DMS79 treated with DMSO at 0.1 percent for 48 hours (cell line): ENCODE results near the gene ABHD17C.
A peak's percentile ranks its signal among the peaks of the same experiment; 100 is the strongest.

Experiments used
- DNase-seq: peaks from one replicate; lab custom pipeline; 2025; lab: John Stamatoyannopoulos, UW

Gene ABHD17C

DNA sequence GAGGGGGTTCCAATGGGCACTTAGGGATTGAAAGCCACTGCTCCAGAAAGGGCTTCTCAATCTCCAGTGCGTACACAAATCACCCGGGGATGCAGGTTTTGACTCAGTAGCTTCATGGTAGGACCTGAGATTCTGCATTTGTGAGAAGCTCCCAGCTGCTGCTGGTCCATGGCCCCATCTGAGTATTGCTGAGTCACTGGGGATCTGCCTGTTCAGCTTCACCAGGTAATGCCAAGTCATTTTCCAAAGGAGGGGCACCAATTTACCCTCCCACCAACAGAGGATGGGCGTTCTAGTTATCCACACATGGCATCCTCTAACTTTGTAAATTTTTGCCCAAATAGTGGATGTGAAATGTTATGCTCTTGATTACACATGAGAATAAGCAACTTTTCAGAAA lies 71.2 kb downstream of the ABHD17C start:
- no peak for DNase-seq

DNA sequence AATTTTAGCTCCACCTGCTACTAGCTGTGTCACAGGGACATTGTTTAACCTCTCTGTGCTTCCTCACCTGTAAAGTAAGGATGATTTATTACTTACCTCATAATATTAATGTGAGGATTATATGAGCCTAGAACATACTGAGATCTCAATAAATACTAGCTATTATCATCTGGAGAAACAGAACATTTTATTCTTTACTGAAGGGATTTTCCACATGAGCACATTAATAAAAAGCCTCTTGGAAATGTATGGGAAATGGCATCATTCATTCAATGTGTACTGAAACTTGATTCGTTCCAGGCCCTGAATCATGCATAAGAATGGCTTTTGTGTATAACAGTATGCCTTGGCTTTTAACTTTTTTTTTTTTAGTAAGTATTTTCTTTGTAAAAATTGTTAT lies 73.0 kb downstream of the ABHD17C start:
- no peak for DNase-seq

DNA sequence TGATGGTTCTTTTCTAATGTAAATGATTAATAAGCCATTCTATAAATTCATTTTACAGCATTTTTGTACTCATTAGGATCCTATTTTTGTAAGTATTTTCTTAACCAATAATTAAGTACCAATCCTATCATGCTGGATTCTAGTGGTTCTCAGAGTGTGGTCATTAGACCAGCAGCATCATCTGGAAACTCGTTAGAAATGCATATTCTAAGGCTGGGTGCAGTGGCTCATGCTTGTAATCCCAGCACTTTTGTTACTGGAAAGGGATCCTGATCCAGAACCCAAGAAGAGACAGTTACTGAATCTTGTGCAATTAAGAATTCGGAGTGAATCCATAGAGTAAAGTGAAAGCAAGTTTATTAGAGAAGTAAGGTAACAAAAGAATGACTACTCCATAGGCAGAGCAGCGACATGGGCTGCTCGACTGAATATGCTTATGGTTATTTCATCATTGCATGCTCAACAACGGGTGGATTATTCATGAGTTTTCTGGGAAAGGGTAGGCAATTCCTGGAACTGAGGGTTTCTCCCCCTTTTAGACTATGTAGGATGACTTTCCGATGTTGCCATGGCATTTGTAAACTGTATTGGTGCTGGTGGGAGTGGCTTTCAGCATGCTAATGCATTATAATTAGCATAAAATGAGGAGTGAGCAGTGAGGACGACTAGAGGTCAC lies 74.2 kb downstream of the ABHD17C start:
- DNase-seq: no peak

DNA sequence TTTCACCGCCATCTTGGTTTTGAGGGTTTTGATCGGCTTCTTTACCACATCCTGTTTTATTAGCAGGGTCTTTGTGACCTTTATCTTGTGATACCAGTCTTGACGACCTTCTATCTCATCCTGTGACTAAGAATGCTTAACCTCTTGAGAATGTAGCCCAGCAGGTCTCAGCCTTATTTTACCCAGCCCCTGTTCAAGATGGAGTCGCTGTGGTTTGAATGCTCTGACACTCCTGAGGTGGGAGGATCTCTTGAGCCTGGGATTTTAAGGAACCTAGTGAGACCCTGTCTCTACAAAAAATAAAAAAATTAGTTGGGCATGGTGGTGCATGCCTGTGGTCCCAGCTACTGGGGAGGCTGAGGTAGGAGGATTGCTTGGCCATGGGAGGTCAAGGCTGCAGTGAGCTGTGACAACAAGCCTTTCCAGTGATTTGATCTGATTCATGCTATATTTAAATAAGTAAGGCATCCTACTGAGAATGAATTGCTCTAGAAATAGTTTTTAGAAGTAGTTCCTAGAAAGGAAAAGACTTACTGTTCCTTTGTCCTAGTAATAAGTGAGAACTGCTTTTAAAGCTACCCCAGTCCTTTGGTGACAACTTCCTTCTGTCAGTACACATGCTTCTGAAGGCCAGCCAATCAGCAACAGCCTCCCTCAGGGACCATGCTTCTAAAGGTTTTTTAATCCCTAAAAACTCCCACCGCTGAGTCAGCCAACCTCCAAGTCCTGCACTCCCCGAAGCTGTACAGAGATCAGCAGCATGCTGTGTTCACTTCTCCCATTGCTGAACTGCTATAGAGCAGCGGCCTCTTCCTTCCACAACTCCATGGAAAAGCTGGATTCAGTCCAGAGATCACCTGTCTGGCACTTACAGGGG lies 75.0 kb downstream of the ABHD17C start:
- DNase-seq: no peak

DNA sequence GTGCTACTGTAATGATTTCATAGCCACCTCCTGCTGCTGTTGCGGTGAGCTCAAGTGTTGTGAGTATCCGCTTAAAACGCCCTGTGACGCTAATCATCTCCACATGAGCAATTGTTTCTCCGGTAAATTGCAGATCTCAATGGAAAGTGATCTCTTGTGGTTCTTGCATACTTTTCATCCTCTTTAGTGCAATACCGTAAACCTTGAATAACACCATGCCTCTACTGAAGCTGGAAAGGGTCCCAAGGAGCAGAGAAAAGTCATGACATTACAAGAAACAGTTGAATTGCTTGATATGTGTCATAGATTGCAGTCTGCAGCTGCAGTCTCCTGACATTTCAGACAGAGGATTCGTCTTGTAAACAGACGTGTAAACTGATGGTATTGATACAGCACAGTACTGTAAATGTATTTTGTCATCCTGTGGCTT lies 78.0 kb downstream of the ABHD17C start:
- peak; percentile 49 for DNase-seq

DNA sequence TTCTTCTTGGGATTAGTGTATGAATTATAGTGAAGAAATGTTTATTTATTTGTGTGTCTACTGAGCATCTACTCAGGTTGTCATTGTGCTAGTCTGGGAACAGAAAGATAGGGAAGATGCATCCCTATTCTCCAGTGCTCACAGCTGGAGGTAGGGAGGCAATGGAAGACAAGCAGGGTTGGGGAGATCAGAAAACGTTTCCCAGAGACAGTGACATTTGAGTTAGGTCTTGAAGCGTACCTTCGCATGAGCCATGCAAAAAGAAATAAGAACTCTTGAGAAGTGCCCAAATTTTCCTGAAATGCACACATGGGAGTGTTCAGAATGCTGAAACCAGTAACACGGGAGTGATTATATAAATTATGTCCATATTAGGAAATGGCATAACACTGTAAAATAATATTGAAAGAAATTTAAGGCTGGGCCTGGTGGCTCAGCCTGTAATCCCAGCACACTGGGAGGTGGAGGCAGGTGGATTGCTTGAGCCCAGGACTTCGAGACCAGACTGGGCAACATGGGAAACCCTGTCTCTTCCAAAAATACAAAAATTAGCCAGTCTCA lies 78.8 kb downstream of the ABHD17C start:
- DNase-seq: no peak

DNA sequence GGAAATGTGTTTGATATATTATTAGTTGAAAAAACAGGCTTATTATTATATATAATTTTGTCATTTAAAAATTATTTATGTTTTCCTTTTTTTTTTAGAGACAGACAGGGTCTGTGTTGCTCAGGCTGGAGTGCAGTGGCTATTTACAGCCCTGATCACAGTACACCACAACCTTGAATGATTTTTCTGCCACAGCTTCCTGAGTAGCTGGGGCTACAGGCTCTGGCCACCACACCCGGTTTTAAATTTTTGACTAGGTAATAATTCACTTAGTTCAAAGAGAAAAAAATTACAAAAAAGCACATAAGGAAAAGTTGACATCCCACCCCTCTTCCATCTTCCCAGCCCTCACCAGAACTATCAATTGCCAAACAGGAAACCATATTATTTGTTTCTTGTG lies 79.4 kb downstream of the ABHD17C start:
- no peak for DNase-seq

DNA sequence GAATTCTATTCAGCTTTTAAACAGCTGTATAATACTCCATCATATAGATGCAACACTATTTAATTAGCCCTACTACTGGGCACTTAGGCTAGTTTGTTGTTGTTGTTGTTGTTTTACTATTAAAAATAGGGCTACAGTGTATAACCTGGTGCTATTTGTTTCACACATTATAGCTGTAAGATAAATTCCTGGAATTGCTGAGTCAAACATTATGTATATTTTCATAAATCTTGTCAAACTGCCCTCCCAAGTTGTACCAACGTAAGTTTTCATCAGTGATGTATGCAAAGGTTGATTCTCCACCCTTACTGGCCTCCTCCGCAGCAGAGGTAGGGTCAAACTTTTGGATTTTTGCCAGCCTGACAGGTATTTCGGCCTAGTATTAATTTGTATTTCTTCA lies 80.2 kb downstream of the ABHD17C start:
- DNase-seq: no peak

DNA sequence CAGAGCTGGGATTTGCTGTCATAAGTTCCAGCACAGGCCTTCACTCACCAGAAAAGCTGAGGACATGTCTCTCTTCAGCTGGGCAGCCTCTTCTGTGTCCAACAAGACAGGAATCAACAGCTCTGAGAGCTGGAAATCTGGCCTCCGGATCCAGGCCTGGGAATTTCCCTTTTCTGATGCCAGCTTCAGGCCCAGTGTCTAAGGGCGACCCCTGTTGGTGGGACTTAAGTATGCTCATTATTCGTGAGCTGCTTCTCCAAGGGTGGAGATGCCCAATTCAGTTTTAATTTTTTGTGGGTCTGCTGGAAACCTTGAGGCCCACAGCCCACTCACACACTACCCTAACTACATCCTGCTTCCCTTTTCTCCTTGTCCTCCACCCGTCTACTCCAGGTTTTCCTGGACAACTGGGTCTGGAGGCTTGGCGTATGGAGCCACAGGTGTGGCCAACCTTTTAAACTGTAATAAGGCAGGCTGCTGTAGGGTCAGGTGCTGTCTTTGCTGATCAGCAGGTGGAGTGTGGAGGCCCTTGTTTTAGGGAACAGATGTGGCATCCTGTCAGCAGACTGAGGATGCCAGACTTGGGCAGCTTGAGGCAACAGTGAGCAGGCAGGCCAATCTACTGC lies 81.4 kb downstream of the ABHD17C start:
- DNase-seq: peak; percentile 40

DNA sequence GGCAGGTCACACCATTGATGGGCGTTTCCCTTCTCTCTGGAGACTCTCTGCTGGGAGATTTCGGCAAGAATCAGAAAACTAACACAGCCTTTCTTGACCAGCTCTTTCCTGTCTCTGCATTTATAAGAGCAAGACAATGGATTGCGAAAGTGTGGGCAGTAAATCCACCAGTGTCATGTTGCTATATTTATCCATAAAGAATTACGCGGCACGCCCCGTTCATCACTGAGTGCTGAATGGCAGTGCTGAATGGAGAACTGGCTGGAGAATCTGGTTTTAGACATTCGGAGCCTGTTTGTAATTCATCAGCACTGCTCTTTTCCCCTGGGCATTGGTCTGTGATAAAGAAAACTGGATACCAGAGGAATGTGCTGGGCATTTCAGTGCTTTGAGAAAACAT lies 82.0 kb downstream of the ABHD17C start:
- no peak for DNase-seq

DNA sequence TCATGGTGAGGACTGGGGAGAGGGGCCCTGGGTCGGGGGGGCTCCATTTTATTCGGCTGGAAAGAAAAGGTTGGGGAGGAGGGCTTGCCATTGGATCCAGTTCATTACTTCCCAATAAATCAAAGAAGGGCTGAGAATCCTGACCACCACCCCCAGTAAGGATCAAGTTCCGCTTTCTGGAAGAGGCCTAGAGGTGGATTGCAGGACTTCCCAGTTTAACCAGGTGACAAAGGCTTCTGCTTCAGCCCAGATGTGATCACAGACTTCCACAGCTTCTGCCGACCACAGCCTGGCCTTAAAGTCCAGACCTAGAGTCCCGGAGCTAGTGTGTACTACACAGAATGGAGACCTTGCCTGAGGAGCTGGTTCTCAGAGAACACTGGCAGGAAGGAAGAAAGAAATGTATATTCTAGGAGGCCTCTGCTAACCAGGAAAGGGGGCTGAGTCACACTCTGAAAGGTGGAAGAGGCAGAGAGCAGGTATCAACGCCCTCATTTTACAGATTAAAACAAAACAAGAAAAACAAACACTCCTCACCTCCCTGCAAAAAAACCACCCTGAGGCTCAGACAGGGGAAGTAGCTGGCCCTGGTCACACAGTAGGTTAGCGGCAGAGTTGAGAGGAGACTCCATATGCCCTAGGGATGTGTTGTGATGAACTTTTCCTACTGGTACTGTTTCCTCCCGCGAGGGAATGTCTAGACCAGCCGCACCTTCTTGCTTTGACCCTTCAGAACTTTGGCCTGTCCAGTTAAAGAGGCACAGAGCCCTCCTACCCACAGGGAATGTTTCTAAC lies 82.9 kb downstream of the ABHD17C start:
- no peak for DNase-seq

DNA sequence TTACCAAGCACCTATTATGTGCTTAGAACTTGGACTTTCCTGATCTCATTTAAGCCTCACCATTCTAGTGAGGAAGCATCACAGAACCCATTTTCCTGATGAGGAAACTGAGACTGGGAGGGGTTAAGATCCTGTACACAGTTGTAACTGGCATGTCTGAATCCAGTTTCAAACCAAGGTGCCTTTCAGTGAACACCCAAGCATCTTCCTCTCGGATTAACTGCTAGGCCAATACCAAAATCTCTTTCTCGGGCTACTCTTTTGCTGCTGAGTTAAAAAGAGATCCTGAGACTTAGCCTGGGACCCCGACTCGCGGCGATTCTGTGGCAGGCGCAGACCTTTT lies 83.5 kb downstream of the ABHD17C start:
- DNase-seq: no peak

DNA sequence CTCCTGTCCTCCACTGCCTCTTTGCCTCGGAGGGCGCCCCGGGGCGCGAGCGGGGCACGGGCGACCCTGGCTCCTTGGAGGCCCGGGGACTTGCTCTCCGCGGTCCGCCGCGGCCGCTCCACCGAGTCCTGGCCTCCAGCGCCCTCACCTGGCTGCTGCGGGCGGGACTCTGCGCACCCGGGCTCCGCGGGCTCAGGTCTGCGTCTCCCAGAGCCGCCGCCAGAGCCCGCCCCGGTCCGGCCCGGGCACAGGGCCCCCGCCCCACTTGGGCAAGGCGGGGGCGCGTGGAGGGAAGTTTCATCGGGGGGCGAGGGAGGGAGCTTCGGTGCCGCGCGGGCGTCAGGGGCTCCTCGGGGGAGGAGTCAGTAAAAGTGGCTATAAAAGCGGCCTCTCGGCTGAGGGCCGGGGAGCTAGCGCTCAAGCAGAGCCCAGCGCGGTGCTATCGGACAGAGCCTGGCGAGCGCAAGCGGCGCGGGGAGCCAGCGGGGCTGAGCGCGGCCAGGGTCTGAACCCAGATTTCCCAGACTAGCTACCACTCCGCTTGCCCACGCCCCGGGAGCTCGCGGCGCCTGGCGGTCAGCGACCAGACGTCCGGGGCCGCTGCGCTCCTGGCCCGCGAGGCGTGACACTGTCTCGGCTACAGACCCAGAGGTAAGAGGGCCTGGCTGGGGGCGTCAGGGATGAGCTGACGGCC lies 84.0 kb downstream of the ABHD17C start, which contains the start of gene CEMIP:
TSS of gene CEMIP (plus strand) at position 407 of the 694 bp plus-strand sequence. CDS start 94,510 bp downstream, outside the sequence.
- DNase-seq: peak; percentile 50

DNA sequence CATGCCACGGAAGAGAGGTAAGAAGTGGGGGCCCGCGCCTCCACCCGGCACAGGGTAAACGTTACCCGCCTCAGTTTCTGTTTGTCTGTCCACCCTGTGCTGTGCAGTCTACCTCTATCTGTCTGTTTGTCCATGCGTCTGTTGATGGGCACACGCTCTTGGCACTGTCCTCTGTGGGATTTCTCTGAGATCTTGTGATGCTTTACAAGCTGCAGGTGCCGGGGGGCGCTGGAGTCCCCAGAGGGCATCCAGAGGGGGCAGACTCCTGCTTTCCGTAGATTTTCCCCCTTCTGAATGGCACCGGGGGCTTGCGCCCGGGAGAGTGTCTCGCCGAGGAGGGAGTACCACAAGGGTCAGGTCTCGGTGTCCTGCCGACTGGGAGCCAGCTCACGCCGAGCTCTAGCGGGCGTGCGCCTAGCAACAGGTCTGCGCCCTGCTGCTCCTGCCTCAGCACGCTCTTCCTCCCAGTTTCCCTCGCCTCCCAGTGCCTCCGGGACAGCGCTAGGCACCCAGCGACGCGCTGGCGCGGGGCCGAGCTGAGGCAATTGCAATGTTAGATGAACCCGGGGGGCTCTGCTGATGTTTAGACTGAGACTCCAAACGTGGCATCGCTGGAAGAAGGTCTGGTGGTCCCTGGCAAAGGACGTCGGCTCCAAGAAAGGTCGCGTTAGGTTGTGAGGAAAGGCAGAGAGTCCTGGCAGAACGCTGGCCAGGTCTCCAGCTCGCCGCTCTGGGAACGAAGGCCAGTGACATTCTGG lies 84.7 kb downstream of the ABHD17C start:
- DNase-seq: no peak

DNA sequence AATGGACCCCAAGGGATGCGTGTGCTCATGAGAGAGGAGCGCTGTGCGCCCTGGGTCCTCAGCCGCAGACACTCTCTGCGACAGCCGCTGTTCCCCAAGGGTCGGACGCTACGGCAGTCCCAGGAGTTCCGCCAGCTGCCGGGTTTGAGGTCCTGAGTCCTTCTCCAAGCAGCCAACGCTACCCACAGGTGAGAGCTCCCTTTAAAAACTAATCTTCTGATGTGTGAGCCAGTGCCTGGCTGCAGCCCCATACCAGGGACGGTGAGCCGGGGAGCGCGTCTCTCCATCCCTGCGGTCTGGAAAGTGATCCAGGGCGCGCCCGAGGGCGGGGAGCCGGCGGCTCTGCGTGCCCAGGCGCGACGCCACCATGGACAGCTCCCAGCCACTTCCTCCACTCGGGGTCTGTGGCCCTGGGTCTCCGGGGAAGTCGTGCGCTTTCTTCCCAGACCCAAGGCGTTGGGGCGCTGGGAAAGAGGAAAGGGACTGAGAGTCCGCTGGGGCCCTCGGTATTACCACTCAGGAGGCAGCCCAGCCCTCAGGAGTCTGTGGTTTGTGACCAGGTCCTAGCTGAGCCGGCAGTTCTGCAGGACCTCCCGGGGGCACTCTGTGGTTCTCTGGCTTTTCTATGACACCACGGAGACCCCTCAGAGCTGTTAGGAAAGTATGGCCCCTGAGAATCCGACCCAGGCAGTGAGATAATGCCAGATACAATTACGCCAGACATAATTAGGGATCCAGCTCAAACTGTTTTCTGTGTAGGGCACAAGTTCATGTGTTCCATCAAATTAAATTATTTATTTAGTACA lies 85.5 kb downstream of the ABHD17C start:
- peak; percentile 19 for DNase-seq

DNA sequence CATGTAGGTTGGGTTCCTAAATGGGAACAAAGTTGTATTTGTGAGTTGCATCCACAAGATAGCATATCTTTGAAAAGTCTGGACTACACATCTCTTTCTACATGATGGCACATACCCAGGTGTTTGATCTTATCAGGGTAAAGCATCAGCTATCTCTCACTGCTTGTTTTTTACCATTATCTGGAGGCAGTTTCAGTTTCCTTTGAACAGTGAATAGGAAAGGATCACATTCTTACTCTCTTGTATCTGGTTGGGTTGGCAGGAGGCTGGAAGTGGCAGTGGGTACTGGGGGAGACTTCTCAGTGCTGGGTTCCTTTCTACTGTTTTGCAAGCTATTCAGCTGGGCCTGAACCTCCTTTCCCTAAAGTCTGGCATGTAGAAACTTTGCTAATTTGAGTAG lies 88.2 kb downstream of the ABHD17C start:
- DNase-seq: no peak

DNA sequence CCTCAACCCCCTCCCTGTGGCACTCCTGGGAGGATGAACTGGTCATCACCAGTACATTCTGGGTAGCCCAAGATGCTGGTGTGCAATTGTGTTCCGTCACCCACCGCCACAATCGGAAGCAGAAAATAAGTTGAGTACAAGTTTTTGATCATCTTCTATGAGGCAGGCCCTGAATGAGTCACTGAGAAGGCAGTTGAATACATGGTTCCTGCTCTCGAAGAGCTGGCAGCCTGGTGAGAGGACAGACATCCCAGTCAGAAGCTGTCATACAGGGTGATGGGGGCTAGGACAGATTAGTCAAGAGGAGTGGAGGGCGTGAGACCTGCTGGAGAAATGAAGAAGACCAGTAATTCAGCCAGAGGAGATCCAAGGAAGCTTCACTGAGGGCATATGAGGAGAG lies 90.2 kb downstream of the ABHD17C start:
- DNase-seq: no peak

DNA sequence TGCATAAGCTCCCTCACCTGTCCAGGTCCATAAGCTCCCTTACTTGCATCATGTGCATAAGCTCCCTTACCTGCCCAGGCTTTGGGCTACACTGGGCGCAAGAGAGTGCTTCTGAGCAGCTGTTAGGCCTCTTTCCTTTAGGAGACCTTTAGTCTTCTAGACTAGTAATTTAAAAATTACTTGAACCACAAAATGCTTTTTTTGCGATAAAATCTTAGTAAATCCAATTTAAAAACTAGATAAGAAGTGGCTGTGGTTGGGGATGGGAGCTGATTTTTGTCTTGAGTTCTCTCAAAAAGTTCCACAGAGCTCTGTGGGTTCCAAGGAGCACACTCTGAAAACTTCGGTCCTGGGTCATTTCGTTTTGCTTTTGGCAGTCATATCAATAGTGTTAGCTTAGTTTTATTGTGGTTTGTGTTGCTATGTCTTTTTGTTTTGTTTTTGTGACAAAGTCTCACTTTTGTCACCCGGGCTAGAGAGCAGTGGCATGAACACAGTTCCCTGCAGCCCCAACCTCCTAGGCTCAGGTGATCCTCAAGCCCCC lies 90.8 kb downstream of the ABHD17C start:
- DNase-seq: no peak

DNA sequence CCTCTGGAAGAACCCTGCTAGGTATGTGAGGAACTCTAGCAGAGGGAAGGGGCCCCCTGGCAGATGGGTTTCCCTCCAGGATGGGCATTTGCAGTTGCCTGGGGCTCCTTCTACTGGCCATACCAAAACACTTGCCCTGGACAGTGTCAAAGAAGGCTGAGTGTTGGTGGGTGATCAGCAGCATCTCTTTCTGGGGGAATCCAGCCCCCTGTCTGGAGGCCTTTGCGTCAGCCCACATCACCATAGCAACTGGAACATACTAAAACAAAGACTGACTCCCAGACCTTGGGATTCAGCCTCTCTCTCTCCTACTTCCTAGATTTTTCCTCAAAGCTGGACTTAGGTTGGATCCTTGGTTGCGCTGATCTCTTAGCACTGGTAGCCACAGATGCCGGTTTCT lies 92.2 kb downstream of the ABHD17C start:
- no peak for DNase-seq
